Parathyroid adenoma (tissue), 2 donors: ENCODE measurements around the gene YAF2.

Source experiments
- H2AFZ ChIP-seq: fragments of 300-600 bp; sonication (generic); one replicate; pipeline ENCODE4 v1.7.0; 2017; ENCODE audit warnings: antibody characterized with exemption, mild to moderate bottlenecking
- H3K27ac ChIP-seq: fragments of 300-600 bp; sonication (generic); one replicate; pipeline ENCODE4 v1.7.0; 2017
- H3K27me3 ChIP-seq: fragments of 300-600 bp; sonication (generic); one replicate; pipeline ENCODE4 v1.7.0; 2017; ENCODE audit warnings: low read length; ENCODE audit not compliant: control insufficient read depth, insufficient read depth
- H3K36me3 ChIP-seq: fragments of 300-600 bp; sonication (generic); one replicate; pipeline ENCODE4 v1.7.0; 2017; ENCODE audit warnings: low read length; ENCODE audit not compliant: control insufficient read depth, insufficient read depth
- H3K4me1 ChIP-seq: fragments of 300-600 bp; sonication (generic); one replicate; pipeline ENCODE4 v1.7.0; 2017; ENCODE audit warnings: control low read depth
- H3K4me2 ChIP-seq: fragments of 300-600 bp; sonication (generic); one replicate; pipeline ENCODE4 v1.7.0; 2017; ENCODE audit warnings: low read length
- H3K4me3 ChIP-seq: fragments of 300-600 bp; sonication (generic); one replicate; pipeline ENCODE4 v1.7.0; 2017; ENCODE audit warnings: low read depth, low read length
- H3K79me2 ChIP-seq: fragments of 300-600 bp; sonication (generic); one replicate; pipeline ENCODE4 v1.7.0; 2017; ENCODE audit warnings: control low read depth
- H3K9ac ChIP-seq: fragments of 300-600 bp; sonication (generic); one replicate; pipeline ENCODE4 v1.7.0; 2017; ENCODE audit warnings: mild to moderate bottlenecking
- H3K9me3 ChIP-seq: fragments of 300-600 bp; sonication (generic); one replicate; pipeline ENCODE4 v1.7.0; 2017; ENCODE audit warnings: low read length; ENCODE audit not compliant: control insufficient read depth
- TF ChIP-seq, protein P1 (sequence below): fragments of 300-600 bp; sonication (generic); IDR thresholded peaks from one replicate; pipeline ENCODE4 v1.7.0; 2017; ENCODE audit warnings: antibody characterized with exemption, mild to moderate bottlenecking
- donor health status: primary hyperparathyroidism.

YAF2 gene

DNA sequence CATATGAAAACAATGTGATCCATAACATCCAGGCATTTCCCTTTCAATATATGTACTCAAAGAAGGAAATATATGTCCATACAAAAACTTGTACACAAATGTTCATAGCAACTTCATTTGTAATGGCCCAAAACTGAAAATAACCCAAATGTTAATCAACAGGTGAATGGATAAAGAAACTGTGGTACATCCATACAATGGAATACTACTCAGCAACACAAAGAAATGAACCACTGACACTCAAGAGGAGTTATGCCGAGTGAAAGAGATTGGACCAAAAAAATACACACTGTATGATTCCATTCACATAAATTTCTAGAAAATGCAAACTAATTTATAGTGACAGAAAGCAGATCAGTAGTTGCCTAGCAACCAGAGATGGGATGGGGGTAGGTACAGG, 63.1 kb downstream of the YAF2 start:
- no peak overlapping the region for H2AFZ ChIP-seq
- no peaks in the 10 kb centered on the region for H3K27me3 ChIP-seq
- H3K9me3 ChIP-seq, result no peaks in the 10 kb centered on the region
- no peaks in the 10 kb centered on the region for H3K4me1 ChIP-seq
- H3K79me2 ChIP-seq, result peaks cover 30% of the 10 kb centered on the region
- no peaks in the 10 kb centered on the region for H3K36me3 ChIP-seq
- no peak overlapping the region for H3K4me3 ChIP-seq
- no peak overlapping the region for H3K9ac ChIP-seq
- no peak overlapping the region for H3K4me2 ChIP-seq
- no peak overlapping the region for H3K27ac ChIP-seq
- TF ChIP-seq, protein P1, sequence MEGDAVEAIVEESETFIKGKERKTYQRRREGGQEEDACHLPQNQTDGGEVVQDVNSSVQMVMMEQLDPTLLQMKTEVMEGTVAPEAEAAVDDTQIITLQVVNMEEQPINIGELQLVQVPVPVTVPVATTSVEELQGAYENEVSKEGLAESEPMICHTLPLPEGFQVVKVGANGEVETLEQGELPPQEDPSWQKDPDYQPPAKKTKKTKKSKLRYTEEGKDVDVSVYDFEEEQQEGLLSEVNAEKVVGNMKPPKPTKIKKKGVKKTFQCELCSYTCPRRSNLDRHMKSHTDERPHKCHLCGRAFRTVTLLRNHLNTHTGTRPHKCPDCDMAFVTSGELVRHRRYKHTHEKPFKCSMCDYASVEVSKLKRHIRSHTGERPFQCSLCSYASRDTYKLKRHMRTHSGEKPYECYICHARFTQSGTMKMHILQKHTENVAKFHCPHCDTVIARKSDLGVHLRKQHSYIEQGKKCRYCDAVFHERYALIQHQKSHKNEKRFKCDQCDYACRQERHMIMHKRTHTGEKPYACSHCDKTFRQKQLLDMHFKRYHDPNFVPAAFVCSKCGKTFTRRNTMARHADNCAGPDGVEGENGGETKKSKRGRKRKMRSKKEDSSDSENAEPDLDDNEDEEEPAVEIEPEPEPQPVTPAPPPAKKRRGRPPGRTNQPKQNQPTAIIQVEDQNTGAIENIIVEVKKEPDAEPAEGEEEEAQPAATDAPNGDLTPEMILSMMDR, result no peak

DNA sequence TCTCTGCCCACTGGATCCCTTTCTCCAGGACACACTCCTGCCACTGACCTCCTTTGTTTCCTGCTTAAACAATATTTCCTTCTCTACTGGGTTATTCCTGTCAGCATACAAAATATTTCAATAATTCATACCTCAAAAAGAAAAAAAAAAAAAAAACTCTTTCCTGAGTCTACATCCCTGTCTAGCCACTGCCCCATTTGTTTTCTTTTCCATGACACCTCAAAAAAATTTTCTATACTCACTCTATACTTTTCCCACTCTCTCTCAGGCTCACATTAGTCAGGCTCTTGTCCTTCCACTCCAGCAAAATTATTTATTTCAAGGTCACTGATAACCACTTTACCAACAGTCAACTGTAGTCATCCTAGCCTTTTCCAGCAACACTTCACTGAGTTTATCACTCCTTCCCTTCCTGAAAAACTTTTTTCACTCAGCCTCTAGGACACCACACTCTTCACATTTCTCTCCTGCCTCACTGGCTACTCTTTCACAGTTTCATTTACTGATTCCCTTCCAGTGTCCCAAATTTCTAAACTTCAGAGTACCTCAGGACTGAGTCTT, 64.0 kb downstream of the YAF2 start:
- no peaks in the 10 kb centered on the region for H3K9me3 ChIP-seq
- no peak overlapping the region for H3K4me2 ChIP-seq
- no peak overlapping the region for H3K4me3 ChIP-seq
- H3K27me3 ChIP-seq, result no peaks in the 10 kb centered on the region
- H3K27ac ChIP-seq, result no peak overlapping the region
- no peak overlapping the region for H3K9ac ChIP-seq
- H2AFZ ChIP-seq, result no peak overlapping the region
- H3K36me3 ChIP-seq, result no peaks in the 10 kb centered on the region
- no peaks in the 10 kb centered on the region for H3K4me1 ChIP-seq
- peaks cover 25% of the 10 kb centered on the region for H3K79me2 ChIP-seq
- TF ChIP-seq, protein P1, result no peak

DNA sequence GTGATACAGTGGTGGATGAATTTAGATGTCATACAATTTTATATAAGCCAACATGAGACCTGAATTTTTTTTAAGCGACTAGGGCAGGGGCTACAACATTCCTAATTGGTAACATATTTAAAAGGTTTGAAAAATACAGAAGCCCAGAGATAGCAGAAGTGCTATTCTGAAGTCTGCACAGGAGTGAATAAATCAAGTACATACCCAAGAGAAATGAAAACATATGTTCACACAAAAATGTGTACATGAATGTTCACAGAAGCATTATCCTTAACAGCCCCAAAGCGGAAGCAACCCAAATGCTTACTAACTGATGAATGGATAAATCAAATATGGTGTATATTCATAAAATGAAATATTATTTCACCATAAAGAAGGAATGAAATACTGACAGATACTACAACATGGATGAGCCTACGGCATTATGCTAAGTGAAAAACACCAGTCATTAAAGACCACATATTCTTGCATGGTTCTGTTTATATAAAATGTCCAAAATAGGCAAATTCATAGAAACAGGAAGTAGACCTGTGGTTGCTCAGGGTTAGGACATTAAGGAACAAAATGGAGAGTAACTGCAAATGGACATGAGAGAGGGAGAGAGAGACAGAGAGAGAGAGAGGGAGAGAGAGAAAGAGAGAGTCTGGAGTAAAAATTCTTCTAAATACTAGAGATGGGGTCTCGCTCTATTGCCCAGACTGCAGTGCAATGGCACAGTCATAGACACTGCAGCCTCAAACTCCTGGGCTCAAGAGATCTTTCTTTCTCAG, 65.4 kb downstream of the YAF2 start:
- TF ChIP-seq, protein P1, result no peak
- H3K4me1 ChIP-seq, result no peaks in the 10 kb centered on the region
- no peaks in the 10 kb centered on the region for H3K36me3 ChIP-seq
- no peak overlapping the region for H3K27ac ChIP-seq
- no peaks in the 10 kb centered on the region for H3K27me3 ChIP-seq
- peaks cover 20% of the 10 kb centered on the region for H3K79me2 ChIP-seq
- no peaks in the 10 kb centered on the region for H3K9me3 ChIP-seq
- H3K9ac ChIP-seq, result no peak overlapping the region
- H3K4me2 ChIP-seq, result no peak overlapping the region
- H3K4me3 ChIP-seq, result no peak overlapping the region
- H2AFZ ChIP-seq, result no peak overlapping the region

DNA sequence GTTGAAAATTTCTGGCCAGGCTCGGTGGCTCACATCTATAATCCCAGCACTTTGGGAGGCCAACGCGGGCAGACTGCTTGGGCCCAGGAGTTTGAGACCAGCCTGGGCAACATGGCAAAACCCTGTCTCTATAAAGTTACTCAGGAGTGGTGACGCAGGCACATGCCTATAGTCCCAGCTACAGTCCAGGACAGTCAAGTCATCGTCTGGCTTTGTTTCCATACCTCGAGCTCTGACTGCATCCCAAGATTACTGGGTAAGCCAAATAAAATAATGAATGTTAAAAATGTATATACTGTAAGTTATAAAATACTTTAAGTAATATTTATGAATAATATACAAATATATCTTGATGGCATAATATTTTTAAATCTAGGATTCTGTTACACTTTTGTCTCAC, 70.3 kb downstream of the YAF2 start:
- no peak overlapping the region for H2AFZ ChIP-seq
- no peak overlapping the region for H3K27ac ChIP-seq
- H3K9ac ChIP-seq, result no peak overlapping the region
- H3K27me3 ChIP-seq, result no peaks in the 10 kb centered on the region
- no peaks in the 10 kb centered on the region for H3K4me1 ChIP-seq
- no peak overlapping the region for H3K4me3 ChIP-seq
- TF ChIP-seq, protein P1, result no peak
- no peaks in the 10 kb centered on the region for H3K9me3 ChIP-seq
- no peaks in the 10 kb centered on the region for H3K79me2 ChIP-seq
- no peak overlapping the region for H3K4me2 ChIP-seq
- H3K36me3 ChIP-seq, result no peaks in the 10 kb centered on the region

DNA sequence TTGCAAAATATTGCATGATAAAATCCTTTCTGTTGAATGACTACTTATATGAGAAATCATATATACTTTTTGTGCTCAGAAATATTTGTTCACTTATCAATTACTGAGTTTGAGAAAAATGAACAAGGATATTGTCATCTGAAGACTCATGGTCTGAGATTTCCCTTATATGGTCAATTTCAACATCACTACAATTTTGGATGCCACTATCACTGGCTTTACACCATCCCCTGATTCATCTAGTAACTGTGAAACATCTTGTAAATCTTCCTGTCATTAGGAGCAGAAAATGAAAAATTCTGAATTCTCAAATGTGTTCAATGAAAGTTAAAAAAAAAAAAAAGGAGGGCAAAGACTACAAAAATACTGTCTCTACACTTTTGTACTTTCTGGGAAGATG, 71.5 kb downstream of the YAF2 start:
- Histone ChIP-seq H3K27me3 (no peaks in the 10 kb centered on the region), H3K27ac (no peak overlapping the region), H2AFZ (no peak overlapping the region), H3K4me2 (no peak overlapping the region), H3K9me3 (no peaks in the 10 kb centered on the region), H3K36me3 (no peaks in the 10 kb centered on the region), H3K9ac (no peak overlapping the region), H3K4me3 (no peak overlapping the region), H3K4me1 (no peaks in the 10 kb centered on the region), H3K79me2 (no peaks in the 10 kb centered on the region)
- TF ChIP-seq, protein P1, result no peak
